ENCODE data around the gene ZFP14. TPM values are rescaled to one million over a fixed set of nuclear protein-coding genes. Genes with fewer than 3 reads are reported as not detected.

Gene ZFP14
- total RNA-seq, 1 experiment from 2014 or later: 5.2 TPM

GRCh38 chr19:36420961-36421748 lies 42.2 kb upstream of the ZFP14 start:
- intact Hi-C loops (cut with micrococcal nuclease; ENCODE audit: unreplicated experiment): no loop called here
- BruUV-seq (replicated peaks): no TSS peak
- ChIA-PET CTCF (no interaction called here), POLR2A (ENCODE audit: low non-redundant PET) (no interaction called here)
- H3K4me3 ChIP-seq (ENCODE audit: low read depth, low read length, poor library complexity, severe bottlenecking): peak overlapping the region; percentile 30
- peaks cover 16% of the 10 kb centered on the region for H3K27me3 ChIP-seq (replicated peaks; ENCODE audit: insufficient read depth, low read depth, low read length, poor library complexity)
- no peak overlapping the region for H3K27ac ChIP-seq (ENCODE audit: low read depth, low read length, poor library complexity, severe bottlenecking)
- no peak for TF ChIP-seq EZH2 (IDR thresholded peaks at IDR 0.05; ENCODE audit: borderline replicate concordance, low read depth, low read length, poor library complexity, severe bottlenecking)
- TF ChIP-seq CTCF (conservative IDR thresholded peaks at IDR 0.05; ENCODE audit: low read depth, low read length): no peak
- no peaks in the 10 kb centered on the region for H3K4me1 ChIP-seq (ENCODE audit: insufficient read depth, low read length, poor library complexity, severe bottlenecking)
- peaks cover 21% of the 10 kb centered on the region for H3K9me3 ChIP-seq (ENCODE audit: low read depth, low read length, poor library complexity, severe bottlenecking)
- no peaks in the 10 kb centered on the region for H3K36me3 ChIP-seq (ENCODE audit: insufficient read depth, low read length, poor library complexity, severe bottlenecking)
- DNase-seq (ENCODE audit: low spot score): peak; percentile 33

GRCh38 chr19:36418287-36419001 lies 39.4 kb upstream of the ZFP14 start, which contains the start of gene ZFP82:
Gene ZFP82, minus strand, starts transcription at chr19:36418644. Its CDS starts 8,855 bp downstream, at chr19:36409789.
- ChIA-PET CTCF (no interaction called here), POLR2A (ENCODE audit: low non-redundant PET) (no interaction called here)
- intact Hi-C loops (cut with micrococcal nuclease; ENCODE audit: unreplicated experiment): no loop called here
- peak; percentile 92 for DNase-seq (ENCODE audit: low spot score)
- H3K27me3 ChIP-seq (replicated peaks; ENCODE audit: insufficient read depth, low read depth, low read length, poor library complexity): peaks cover 16% of the 10 kb centered on the region
- BruUV-seq (replicated peaks): no TSS peak
- peak within 1 kb of the TSS; percentile 58 for H3K4me3 ChIP-seq (ENCODE audit: low read depth, low read length, poor library complexity, severe bottlenecking)
- TF ChIP-seq EZH2 (IDR thresholded peaks at IDR 0.05; ENCODE audit: borderline replicate concordance, low read depth, low read length, poor library complexity, severe bottlenecking) (no peak), CTCF (conservative IDR thresholded peaks at IDR 0.05; ENCODE audit: low read depth, low read length) (no peak)
- H3K9me3 ChIP-seq (ENCODE audit: low read depth, low read length, poor library complexity, severe bottlenecking): peaks cover 45% of the 10 kb centered on the region
- H3K4me1 ChIP-seq (ENCODE audit: insufficient read depth, low read length, poor library complexity, severe bottlenecking): no peaks in the 10 kb centered on the region
- H3K27ac ChIP-seq (ENCODE audit: low read depth, low read length, poor library complexity, severe bottlenecking): peak within 1 kb of the TSS; percentile 84
- peaks cover 12% of the 10 kb centered on the region for H3K36me3 ChIP-seq (ENCODE audit: insufficient read depth, low read length, poor library complexity, severe bottlenecking)

DNA sequence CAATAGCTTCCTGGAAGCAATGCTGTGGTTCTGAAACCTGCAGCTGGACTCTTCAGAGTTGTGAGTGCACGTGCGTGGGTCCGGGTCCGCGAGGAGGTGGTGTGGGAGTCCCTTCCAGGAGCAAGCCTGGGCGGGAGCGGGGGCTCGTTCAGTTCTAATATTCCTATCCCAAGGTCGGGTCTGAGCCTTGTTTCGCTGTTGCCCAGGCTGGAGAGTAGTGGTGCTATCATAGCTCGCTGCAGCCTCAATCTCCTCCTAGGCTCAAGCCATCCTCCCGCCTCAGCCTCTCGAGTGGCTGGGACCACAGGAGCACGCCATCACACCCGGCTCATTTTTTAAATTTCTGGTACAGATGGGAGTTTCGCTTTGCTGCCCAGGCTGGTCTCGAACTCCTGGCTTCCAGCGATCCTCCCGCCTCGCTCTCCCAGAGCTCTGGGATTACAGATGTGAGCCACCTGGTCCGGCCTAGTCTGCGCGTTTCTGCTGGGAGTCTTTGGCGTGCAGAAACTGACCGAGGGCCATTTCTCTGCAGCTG lies 38.8 kb upstream of the ZFP14 start:
- no peak for DNase-seq (ENCODE audit: low spot score)
- ChIA-PET POLR2A (ENCODE audit: low non-redundant PET) (interaction anchor here (0.6 kb wide), 1 partner anchor 203 kb away, joined by 5 read pairs; the partner anchor contains the start of gene ZNF146), CTCF (no interaction called here)
- H3K36me3 ChIP-seq (ENCODE audit: insufficient read depth, low read length, poor library complexity, severe bottlenecking): peaks cover 18% of the 10 kb centered on the region
- peak overlapping the region; percentile 58 for H3K4me3 ChIP-seq (ENCODE audit: low read depth, low read length, poor library complexity, severe bottlenecking)
- intact Hi-C loops (cut with micrococcal nuclease; ENCODE audit: unreplicated experiment): no loop called here
- H3K4me1 ChIP-seq (ENCODE audit: insufficient read depth, low read length, poor library complexity, severe bottlenecking): no peaks in the 10 kb centered on the region
- TF ChIP-seq EZH2 (IDR thresholded peaks at IDR 0.05; ENCODE audit: borderline replicate concordance, low read depth, low read length, poor library complexity, severe bottlenecking) (no peak), CTCF (conservative IDR thresholded peaks at IDR 0.05; ENCODE audit: low read depth, low read length) (no peak)
- BruUV-seq (replicated peaks): no TSS peak
- peaks cover 51% of the 10 kb centered on the region for H3K9me3 ChIP-seq (ENCODE audit: low read depth, low read length, poor library complexity, severe bottlenecking)
- H3K27ac ChIP-seq (ENCODE audit: low read depth, low read length, poor library complexity, severe bottlenecking): peak overlapping the region; percentile 84
- H3K27me3 ChIP-seq (replicated peaks; ENCODE audit: insufficient read depth, low read depth, low read length, poor library complexity): peaks cover 16% of the 10 kb centered on the region

All from A673 (cell line).